ENCODE measurements around the gene FHIP1B. TPM values are rescaled to one million over a fixed set of nuclear protein-coding genes. Genes with fewer than 3 reads are reported as not detected.

The FHIP1B gene
- total and polyA plus RNA-seq, 8 donors, result 17.0 to 324 (median 35.7) TPM

GRCh38 chr11:6206456-6207180, 27.8 kb downstream of the FHIP1B start:
- 79 to 89% (median 83%) methylated on average over 3 of the region's 3 CpGs for WGBS, 5 donors
- intact Hi-C loops (cut with DNase I; ENCODE audit: low total_unique reads), result no loop called here
- Histone ChIP-seq H3K9me3 (no peaks in the 10 kb centered on the region), H3K4me3 (no peak overlapping the region), H3K27me3 (no peaks in the 10 kb centered on the region), H3K27ac (peak overlapping the region in 1 of 5 donors; percentile 20), H3K4me1 (no peaks in the 10 kb centered on the region), H3K36me3 (peaks cover 18 to 81% (median 56%) of the 10 kb centered on the region in 4 donors)
- TF ChIP-seq CTCF (IDR thresholded peaks at IDR 0.05), result no peak
- no peak for TF ChIP-seq EP300 (IDR thresholded peaks at IDR 0.05)
- TF ChIP-seq POLR2AphosphoS5 (IDR thresholded peaks at IDR 0.05), result no peak
- TF ChIP-seq POLR2A (IDR thresholded peaks at IDR 0.05), result no peak
- no peak for DNase-seq

GRCh38 chr11:6205366-6205765, 29.1 kb downstream of the FHIP1B start, which contains the start of gene C11orf42:
Gene C11orf42, plus strand, starts transcription at chr11:6205557. Its CDS starts 59 bp downstream, at chr11:6205616.
- no peak within 1 kb of the TSS for H3K4me3 ChIP-seq
- no peaks in the 10 kb centered on the region for H3K9me3 ChIP-seq
- intact Hi-C loops (cut with DNase I; ENCODE audit: low total_unique reads), result no loop called here
- H3K4me1 ChIP-seq, result no peaks in the 10 kb centered on the region
- no peak for DNase-seq
- peaks cover 8 to 68% (median 43%) of the 10 kb centered on the region in 4 donors for H3K36me3 ChIP-seq
- H3K27ac ChIP-seq, result peak within 1 kb of the TSS in 1 of 5 donors; percentile 20
- no peaks in the 10 kb centered on the region for H3K27me3 ChIP-seq
- TF ChIP-seq EP300 (IDR thresholded peaks at IDR 0.05) (no peak), POLR2AphosphoS5 (IDR thresholded peaks at IDR 0.05) (no peak), CTCF (IDR thresholded peaks at IDR 0.05) (no peak), POLR2A (IDR thresholded peaks at IDR 0.05) (no peak)
- 91 to 100% (median 97%) methylated on average over 1 of the region's 1 CpG for WGBS, 5 donors

- Histone ChIP-seq H3K27me3 (no peaks in the 10 kb centered on the region), H3K4me1 (no peaks in the 10 kb centered on the region), H3K9me3 (no peaks in the 10 kb centered on the region), H3K4me3 (no peak overlapping the region), H3K27ac (no peak overlapping the region), H3K36me3 (peaks cover 2 to 61% (median 36%) of the 10 kb centered on the region in 4 donors)
- DNase-seq, result no peak
- intact Hi-C loops (cut with DNase I; ENCODE audit: low total_unique reads), result no loop called here
- 93 to 100% (median 99%) methylated on average over 1 of the region's 1 CpG for WGBS, 5 donors
- TF ChIP-seq POLR2AphosphoS5 (IDR thresholded peaks at IDR 0.05), result no peak
- TF ChIP-seq CTCF (IDR thresholded peaks at IDR 0.05), result no peak
- no peak for TF ChIP-seq POLR2A (IDR thresholded peaks at IDR 0.05)
- no peak for TF ChIP-seq EP300 (IDR thresholded peaks at IDR 0.05)
Observed at GRCh38 chr11:6204706-6205105, 29.7 kb downstream of the FHIP1B start.

GRCh38 chr11:6203327-6203726, 31.1 kb downstream of the FHIP1B start:
- no peak for DNase-seq
- WGBS, 5 donors, result 63 to 77% (median 72%) methylated on average over 3 of the region's 3 CpGs
- peaks cover 0 to 49% (median 26%) of the 10 kb centered on the region in 4 donors for H3K36me3 ChIP-seq
- no peaks in the 10 kb centered on the region for H3K9me3 ChIP-seq
- intact Hi-C loops (cut with DNase I; ENCODE audit: low total_unique reads), result no loop called here
- no peak for TF ChIP-seq EP300 (IDR thresholded peaks at IDR 0.05)
- no peaks in the 10 kb centered on the region for H3K4me1 ChIP-seq
- H3K27me3 ChIP-seq, result no peaks in the 10 kb centered on the region
- H3K27ac ChIP-seq, result no peak overlapping the region
- no peak overlapping the region for H3K4me3 ChIP-seq

- intact Hi-C loops (cut with DNase I; ENCODE audit: low total_unique reads), result no loop called here
- WGBS, 5 donors, result 67 to 96% (median 88%) methylated on average over 1 of the region's 1 CpG
- Histone ChIP-seq H3K4me1 (no peaks in the 10 kb centered on the region), H3K36me3 (peaks cover 0 to 36% (median 18%) of the 10 kb centered on the region in 4 donors), H3K27ac (peak overlapping the region in 1 of 5 donors; percentile 71), H3K4me3 (no peak overlapping the region), H3K27me3 (no peaks in the 10 kb centered on the region), H3K9me3 (no peaks in the 10 kb centered on the region)
- DNase-seq, result no peak
- TF ChIP-seq POLR2A (IDR thresholded peaks at IDR 0.05) (no peak), POLR2AphosphoS5 (IDR thresholded peaks at IDR 0.05) (no peak), EP300 (IDR thresholded peaks at IDR 0.05) (no peak), CTCF (IDR thresholded peaks at IDR 0.05) (no peak)
Observed at GRCh38 chr11:6202041-6202440, 32.4 kb downstream of the FHIP1B start.
